H9 (cell line): ENCODE results near the gene BCAR3. TPM values are rescaled to one million over a fixed set of nuclear protein-coding genes. Genes with fewer than 3 reads are reported as not detected.

Experiments used
- DNase-seq: peaks from one replicate; pipeline ENCODE4 v3.0.0-alpha.2; 2017
- H2AFZ ChIP-seq: one replicate; pipeline ENCODE4 v1.6.1; 2013; ENCODE audit warnings: mild to moderate bottlenecking, low read length, control low read depth, moderate library complexity
- H2AK5ac ChIP-seq: 2 replicates; pipeline ENCODE4 v1.6.1; 2013; ENCODE audit warnings: low read length, control low read depth, mixed read lengths; ENCODE audit not compliant: insufficient read length
- H2BK120ac ChIP-seq: one replicate; pipeline ENCODE4 v1.6.1; 2013; ENCODE audit warnings: low read depth, mild to moderate bottlenecking, low read length, control low read depth, inconsistent platforms; ENCODE audit not compliant: poor library complexity, severe bottlenecking
- H2BK12ac ChIP-seq: 2 replicates; pipeline ENCODE4 v1.6.1; 2013; ENCODE audit warnings: low read length, control low read depth, mixed read lengths, low read depth; ENCODE audit not compliant: insufficient read length
- H2BK15ac ChIP-seq: 2 replicates; pipeline ENCODE4 v1.6.1; 2013; ENCODE audit warnings: low read depth, low read length, control low read depth
- H2BK20ac ChIP-seq: one replicate; pipeline ENCODE4 v1.6.1; 2013; ENCODE audit warnings: low read depth, mild to moderate bottlenecking, low read length, control low read depth, inconsistent platforms; ENCODE audit not compliant: poor library complexity, severe bottlenecking
- H2BK5ac ChIP-seq: 2 replicates; pipeline ENCODE4 v1.6.1; 2013; ENCODE audit warnings: low read length, control low read depth, mixed read lengths; ENCODE audit not compliant: insufficient read length
- H3K14ac ChIP-seq: 2 replicates; pipeline ENCODE4 v1.6.1; 2013; ENCODE audit warnings: low read length, control low read depth; ENCODE audit not compliant: insufficient read depth
- H3K18ac ChIP-seq: 2 replicates; pipeline ENCODE4 v1.6.1; 2013; ENCODE audit warnings: low read depth, mild to moderate bottlenecking, mixed read lengths, low read length, control low read depth; ENCODE audit not compliant: insufficient read length
- H3K23ac ChIP-seq: 2 replicates; pipeline ENCODE4 v1.6.1; 2013; ENCODE audit warnings: low read length, control low read depth, mixed read lengths, low read depth; ENCODE audit not compliant: insufficient read length
- H3K23me2 ChIP-seq: 2 replicates; pipeline ENCODE4 v1.6.1; 2013; ENCODE audit warnings: low read depth, mild to moderate bottlenecking, mixed read lengths, low read length, control low read depth; ENCODE audit not compliant: insufficient read length, poor library complexity, severe bottlenecking
- H3K27ac ChIP-seq: 2 replicates; pipeline ENCODE4 v1.5.1; 2013; ENCODE audit warnings: low read length, control low read depth, mixed read lengths, low read depth; ENCODE audit not compliant: insufficient read length
- H3K27me3 ChIP-seq: 2 replicates; pipeline ENCODE4 v1.6.1; 2013; ENCODE audit warnings: low read length, control low read depth, inconsistent platforms; ENCODE audit not compliant: insufficient read depth
- H3K4ac ChIP-seq: 2 replicates; pipeline ENCODE4 v1.6.1; 2013; ENCODE audit warnings: low read depth, mild to moderate bottlenecking, control low read depth, inconsistent platforms, low read length, moderate library complexity
- H3K4me1 ChIP-seq: 2 replicates; pipeline ENCODE4 v1.6.1; 2013; ENCODE audit warnings: low read length, control low read depth, inconsistent platforms; ENCODE audit not compliant: insufficient read depth
- H3K4me2 ChIP-seq: 2 replicates; pipeline ENCODE4 v1.6.1; 2013; ENCODE audit warnings: low read length, control low read depth, mixed read lengths; ENCODE audit not compliant: insufficient read length, insufficient read depth
- H3K56ac ChIP-seq: 2 replicates; pipeline ENCODE4 v1.6.1; 2013; ENCODE audit warnings: low read depth, mild to moderate bottlenecking, mixed read lengths, low read length, control low read depth; ENCODE audit not compliant: insufficient read length
- H3K79me1 ChIP-seq: 2 replicates; pipeline ENCODE4 v1.6.1; 2013; ENCODE audit warnings: low read depth, mild to moderate bottlenecking, moderate library complexity, low read length, control low read depth, inconsistent platforms; ENCODE audit not compliant: insufficient read depth, poor library complexity, severe bottlenecking
- H3K79me2 ChIP-seq: 2 replicates; pipeline ENCODE4 v1.6.1; 2013; ENCODE audit warnings: low read length, control low read depth, inconsistent platforms; ENCODE audit not compliant: insufficient read depth
- H3K9ac ChIP-seq: 2 replicates; pipeline ENCODE4 v1.6.1; 2013; ENCODE audit warnings: low read length, control low read depth, mixed read lengths; ENCODE audit not compliant: insufficient read length; ENCODE audit errors: extremely low read depth
- H3K9me3 ChIP-seq: one replicate; pipeline ENCODE4 v1.6.1; 2013; ENCODE audit warnings: low read depth, low read length, inconsistent platforms; ENCODE audit not compliant: control insufficient read depth
- H3T11ph ChIP-seq: one replicate; pipeline ENCODE4 v1.6.1; 2013; ENCODE audit warnings: mild to moderate bottlenecking, low read length, control low read depth, inconsistent platforms
- H4K20me1 ChIP-seq: one replicate; pipeline ENCODE4 v1.6.1; 2013; ENCODE audit not compliant: control insufficient read depth, insufficient read length, insufficient read depth
- H4K5ac ChIP-seq: 2 replicates; pipeline ENCODE4 v1.6.1; 2013; ENCODE audit warnings: low read depth, mild to moderate bottlenecking, mixed read lengths, low read length, control low read depth; ENCODE audit not compliant: insufficient read length
- H4K8ac ChIP-seq: replicated peaks from 2 replicates; pipeline ENCODE4 v1.6.1; 2013; ENCODE audit warnings: low read length, control low read depth, mixed read lengths, low read depth; ENCODE audit not compliant: insufficient read length
- H4K91ac ChIP-seq: 2 replicates; pipeline ENCODE4 v1.6.1; 2013; ENCODE audit warnings: low read depth, mild to moderate bottlenecking, moderate library complexity, mixed read lengths, low read length, control low read depth; ENCODE audit not compliant: insufficient read length
- H3K27ac Mint-ChIP-seq, 3 experiments: 2 replicates in 2 of 3; 3 replicates in 1 of 3; pipeline ENCODE4 v1.8.0; 2020 to 2021; ENCODE audit warnings: mixed read lengths in 3 of 3, mild to moderate bottlenecking in 1 of 3, moderate library complexity in 1 of 3
- H3K27me3 Mint-ChIP-seq: 2 replicates; pipeline ENCODE4 v1.8.0; 2021; ENCODE audit warnings: low read depth, mild to moderate bottlenecking, moderate library complexity, mixed read lengths
- H3K36me3 Mint-ChIP-seq, 3 experiments: 2 replicates in 2 of 3; 3 replicates in 1 of 3; pipeline ENCODE4 v1.8.0; 2020 to 2021; ENCODE audit warnings: low read depth in 3 of 3, mixed read lengths in 3 of 3; ENCODE audit not compliant: insufficient read depth in 1 of 3
- H3K4me1 Mint-ChIP-seq, 2 experiments: 2 replicates each; pipeline ENCODE4 v1.8.0; 2020; ENCODE audit warnings: mixed read lengths in 2 of 2
- H3K4me3 Mint-ChIP-seq, 2 experiments: 2 replicates in 1 of 2; 3 replicates in 1 of 2; pipeline ENCODE4 v1.8.0; 2020 to 2021; ENCODE audit warnings: mild to moderate bottlenecking in 2 of 2, mixed read lengths in 2 of 2, moderate library complexity in 1 of 2
- H3K9me3 Mint-ChIP-seq, 2 experiments: 2 replicates in 1 of 2; 3 replicates in 1 of 2; pipeline ENCODE4 v1.8.0; 2020; ENCODE audit warnings: mild to moderate bottlenecking in 2 of 2, mixed read lengths in 2 of 2, moderate library complexity in 1 of 2
- whole genome bisulfite sequencing: extraction: QIAGEN DNeasy Blood & Tissue Kit; methylation state at CpG from one replicate; pipeline ENCODE4 v1.1.7; 2013; ENCODE audit warnings: missing lambda C conversion rate, low lambda C conversion rate, mixed read lengths; ENCODE audit not compliant: insufficient read length; ENCODE audit errors: extremely low coverage; 5-methylcytosine and 5-hydroxymethylcytosine counted together
- total RNA-seq: library from RNA; stranded (reverse); gene quantifications from 2 replicates; pipeline ENCODE4 v1.2.1, GENCODE V29; 2021
- TF ChIP-seq, protein P1 (sequence below): fragments of 200-600 bp; sonication (generic); conservative IDR thresholded peaks from 3 replicates; pipeline ENCODE4 v1.8.0; 2021; ENCODE audit warnings: antibody characterized with exemption, mild to moderate bottlenecking

BCAR3 gene
- total RNA-seq, 1 experiment from 2014 or later: 4.9 TPM

- Histone ChIP-seq H3K79me1 (no peaks in the 10 kb centered on the region), H2BK12ac (no peak overlapping the region), H3K4me2 (no peak overlapping the region), H2AK5ac (no peak overlapping the region), H3K27ac (no peak overlapping the region), H2BK5ac (no peak overlapping the region), H3K4ac (no peak overlapping the region), H3K18ac (no peak overlapping the region), H2BK20ac (no peak overlapping the region), H3K14ac (no peak overlapping the region), H4K8ac (no peak overlapping the region), H3K27me3 (no peaks in the 10 kb centered on the region; the same call in 1 of the 2 replicates), H3T11ph (no peak overlapping the region), H2AFZ (no peak overlapping the region), H4K20me1 (no peaks in the 10 kb centered on the region), H3K23ac (no peak overlapping the region), H4K5ac (no peak overlapping the region), H2BK15ac (no peak overlapping the region), H2BK120ac (no peak overlapping the region), H3K4me1 (no peaks in the 10 kb centered on the region), H3K9ac (no peak overlapping the region), H3K79me2 (no peaks in the 10 kb centered on the region), H3K56ac (no peak overlapping the region), H4K91ac (no peak overlapping the region), H3K23me2 (no peaks in the 10 kb centered on the region), H3K9me3 (no peaks in the 10 kb centered on the region)
- TF ChIP-seq, protein P1, sequence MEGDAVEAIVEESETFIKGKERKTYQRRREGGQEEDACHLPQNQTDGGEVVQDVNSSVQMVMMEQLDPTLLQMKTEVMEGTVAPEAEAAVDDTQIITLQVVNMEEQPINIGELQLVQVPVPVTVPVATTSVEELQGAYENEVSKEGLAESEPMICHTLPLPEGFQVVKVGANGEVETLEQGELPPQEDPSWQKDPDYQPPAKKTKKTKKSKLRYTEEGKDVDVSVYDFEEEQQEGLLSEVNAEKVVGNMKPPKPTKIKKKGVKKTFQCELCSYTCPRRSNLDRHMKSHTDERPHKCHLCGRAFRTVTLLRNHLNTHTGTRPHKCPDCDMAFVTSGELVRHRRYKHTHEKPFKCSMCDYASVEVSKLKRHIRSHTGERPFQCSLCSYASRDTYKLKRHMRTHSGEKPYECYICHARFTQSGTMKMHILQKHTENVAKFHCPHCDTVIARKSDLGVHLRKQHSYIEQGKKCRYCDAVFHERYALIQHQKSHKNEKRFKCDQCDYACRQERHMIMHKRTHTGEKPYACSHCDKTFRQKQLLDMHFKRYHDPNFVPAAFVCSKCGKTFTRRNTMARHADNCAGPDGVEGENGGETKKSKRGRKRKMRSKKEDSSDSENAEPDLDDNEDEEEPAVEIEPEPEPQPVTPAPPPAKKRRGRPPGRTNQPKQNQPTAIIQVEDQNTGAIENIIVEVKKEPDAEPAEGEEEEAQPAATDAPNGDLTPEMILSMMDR: no peak
- WGBS: no CpG with 5 or more reads among the region's 6 CpGs
- no peak overlapping the region; a peak in 1 of 7 replicates for H3K27ac Mint-ChIP-seq
- no peak overlapping the region for H3K4me3 Mint-ChIP-seq
- no peaks in the 10 kb centered on the region for H3K27me3 Mint-ChIP-seq
- H3K4me1 Mint-ChIP-seq: peaks cover 10 to 15% of the 10 kb centered on the region in 2 experiments
- DNase-seq: no peak
- no peaks in the 10 kb centered on the region for H3K9me3 Mint-ChIP-seq
- peaks cover 0 to 31% (median 11%) of the 10 kb centered on the region in 3 experiments; a peak in 4 of 7 replicates for H3K36me3 Mint-ChIP-seq
Measured at GRCh38 chr1:93578433-93578830, 103.2 kb downstream of the BCAR3 start.
